Activated T-helper 9 cell treated with anti-CD3 and anti-CD28 coated beads, Interleukin-2, amount 50 U/mL, for 16 hours (primary cell): ENCODE measurements around the gene CLEC17A.
"Not testable (repeated sequence)": the region's sequence is repeated elsewhere in the genome, so short reads cannot be mapped to it uniquely, and the experiment has no call there.

Experiments used
- DNase-seq: peaks from one replicate; pipeline ENCODE4 v3.0.0-alpha.2; 2020; ENCODE audit warnings: low read depth

CLEC17A gene

DNA sequence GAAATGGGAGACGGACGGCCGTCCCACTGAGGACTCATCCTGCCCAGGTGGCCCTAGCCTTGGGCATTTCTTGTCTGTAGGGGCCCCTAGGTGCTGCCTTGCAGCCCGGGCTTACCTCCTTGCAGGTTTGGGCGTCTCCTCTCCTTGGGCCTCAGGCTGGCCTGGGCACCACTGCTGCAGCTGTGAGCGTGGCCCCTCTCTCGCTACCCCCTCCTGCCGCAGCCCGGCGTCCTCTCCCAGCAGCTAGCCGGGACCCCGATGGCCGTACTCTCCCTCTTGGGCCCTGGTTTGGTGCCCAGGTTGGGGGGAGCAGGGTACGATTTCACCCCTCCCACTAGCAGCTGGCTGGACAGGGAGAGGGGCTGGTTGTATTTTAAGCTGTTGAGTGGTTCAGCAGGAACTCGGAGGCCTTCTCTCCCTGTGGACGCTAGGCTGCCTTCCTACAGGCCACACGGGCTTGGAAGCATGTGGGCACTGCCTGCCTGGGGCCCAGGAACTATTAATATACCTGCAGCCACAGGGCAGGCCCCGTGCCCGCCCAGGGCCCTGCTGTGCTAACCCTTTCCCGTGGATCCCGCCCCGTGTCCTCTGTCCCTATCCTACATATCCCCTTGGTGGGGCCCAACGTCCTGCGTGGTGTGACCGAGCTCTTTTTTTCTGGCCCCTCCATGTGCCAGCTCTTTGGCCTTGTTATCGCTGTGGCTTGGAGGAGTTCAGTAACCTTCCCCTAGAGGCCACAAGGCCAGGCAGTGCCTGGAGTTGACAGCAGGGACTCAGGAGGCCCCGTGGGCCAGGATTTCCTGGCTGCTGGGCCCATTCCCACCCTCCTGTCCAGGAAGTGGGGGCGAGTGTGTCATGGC lies 22.7 kb upstream of the CLEC17A start:
- DNase-seq = no peak

DNA sequence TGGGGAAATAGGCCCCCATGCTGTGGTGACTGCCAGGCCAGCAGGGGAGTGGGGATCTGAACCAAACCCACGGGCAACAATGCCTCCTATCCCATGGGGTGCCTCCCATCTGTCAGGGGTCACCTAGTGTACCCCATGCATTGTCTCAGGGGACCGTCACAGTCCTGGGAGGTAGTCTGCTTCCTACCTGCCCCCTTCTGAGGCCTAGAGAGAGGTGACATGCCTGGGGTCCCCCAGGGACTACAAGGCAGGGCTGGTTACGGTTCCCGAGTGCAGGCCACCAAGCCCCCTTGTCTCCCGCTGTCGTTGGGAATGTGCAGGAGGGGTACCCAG lies 22.1 kb upstream of the CLEC17A start:
- no peak for DNase-seq

DNA sequence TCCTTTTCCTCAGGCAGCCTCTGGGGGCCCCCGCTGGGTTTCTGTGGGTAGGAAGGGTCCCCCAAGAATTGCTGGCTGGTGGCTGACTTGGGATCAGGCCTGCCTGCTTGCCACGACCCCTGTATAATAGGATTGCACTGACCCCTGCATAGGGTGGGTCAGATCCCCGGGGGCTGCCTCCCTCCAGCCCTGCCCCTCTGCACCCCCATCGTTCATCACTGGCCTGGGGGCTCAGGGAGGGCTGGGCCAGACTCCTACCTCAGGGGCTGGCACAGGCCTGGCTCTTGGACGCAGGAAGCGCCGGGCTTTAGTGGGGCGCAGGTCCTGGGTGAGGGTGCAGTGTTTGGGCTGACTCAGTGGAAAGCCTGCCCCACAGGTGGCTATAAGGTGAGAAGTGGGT lies 21.6 kb upstream of the CLEC17A start:
- no peak for DNase-seq

DNA sequence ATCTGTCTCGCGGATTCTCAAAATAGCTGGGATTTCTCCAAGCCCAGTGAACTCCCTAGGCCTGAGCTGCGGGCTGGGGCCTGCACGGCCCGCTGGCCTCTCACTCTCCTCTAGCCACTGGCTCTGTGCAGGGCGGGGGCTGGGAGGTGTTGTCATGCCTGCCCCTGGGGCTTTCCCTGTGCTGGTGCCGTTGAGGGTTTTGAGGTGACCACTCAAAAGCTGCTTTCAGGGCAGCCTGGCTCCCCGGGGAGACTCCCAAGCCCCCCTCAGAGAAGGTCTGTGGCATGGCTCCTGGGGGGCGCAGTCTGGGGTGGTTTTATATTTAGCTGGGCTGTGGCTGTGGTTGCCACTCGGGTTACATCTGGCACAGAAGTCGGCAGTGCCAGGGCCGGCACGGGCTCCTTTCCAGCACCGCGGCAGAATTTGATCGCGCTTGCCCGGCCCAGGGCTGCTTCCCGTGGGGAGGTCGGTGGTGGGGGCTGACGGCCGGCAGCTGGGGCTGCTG lies 21.0 kb upstream of the CLEC17A start:
- no peak for DNase-seq

DNA sequence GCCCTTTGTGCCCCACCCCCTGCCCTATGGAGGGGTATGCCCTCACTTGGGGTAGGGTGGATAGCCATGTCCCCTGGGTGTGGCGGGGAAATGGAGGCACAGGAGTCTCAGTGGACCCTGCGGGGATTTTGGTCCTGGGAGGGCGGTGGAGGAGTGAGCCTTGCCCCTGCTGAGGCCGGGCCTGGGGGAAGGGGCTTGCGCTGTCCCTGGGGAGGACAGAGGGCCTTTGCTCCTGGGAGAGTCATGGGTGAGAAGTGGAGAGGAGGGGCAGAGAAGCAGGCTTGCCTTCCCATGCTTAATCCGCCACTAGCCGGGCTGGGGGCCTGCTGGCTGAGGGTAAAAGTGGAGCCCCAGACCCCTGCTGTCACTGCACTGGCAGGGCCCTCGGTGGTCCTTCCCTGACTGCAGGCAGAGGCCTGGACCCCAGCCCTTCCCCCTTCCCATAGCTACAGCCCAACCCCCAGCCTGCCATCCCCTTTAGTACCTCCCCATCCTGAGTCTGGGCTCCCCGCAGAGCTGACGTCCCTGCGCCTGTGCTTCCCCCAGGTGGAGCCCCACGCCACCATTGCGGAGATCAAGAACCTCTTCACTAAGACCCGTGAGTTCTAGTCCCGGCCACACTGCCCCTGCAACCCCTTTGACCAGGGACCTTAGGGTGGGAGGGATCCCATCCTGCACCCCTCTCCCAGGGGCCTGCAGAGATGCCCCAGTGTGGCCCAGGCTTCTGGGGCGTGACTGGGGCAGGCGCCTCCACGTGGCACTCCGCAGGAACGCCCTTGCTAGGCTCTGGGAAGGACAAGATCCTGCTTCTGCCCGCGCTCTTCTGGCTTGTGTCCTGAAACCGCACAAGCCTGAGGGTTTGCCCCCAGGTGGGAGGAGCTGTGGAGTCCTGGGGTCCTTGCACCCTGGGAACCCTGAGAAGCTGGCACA lies 20.0 kb upstream of the CLEC17A start:
- DNase-seq = no peak

DNA sequence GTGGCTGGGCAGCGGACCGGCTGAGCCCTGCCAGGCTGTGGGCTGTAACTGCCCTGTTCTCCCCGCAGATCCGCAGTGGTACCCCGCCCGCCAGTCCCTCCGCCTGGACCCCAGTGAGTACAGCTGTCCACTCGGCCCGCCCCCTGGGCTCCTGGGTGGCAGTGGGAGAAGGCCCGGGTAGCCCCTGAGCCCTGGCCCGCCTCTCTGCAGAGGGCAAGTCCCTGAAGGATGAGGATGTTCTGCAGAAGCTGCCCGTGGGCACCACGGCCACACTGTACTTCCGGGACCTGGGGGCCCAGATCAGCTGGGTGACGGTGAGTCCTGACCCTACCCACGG lies 19.3 kb upstream of the CLEC17A start:
- DNase-seq = no peak

DNA sequence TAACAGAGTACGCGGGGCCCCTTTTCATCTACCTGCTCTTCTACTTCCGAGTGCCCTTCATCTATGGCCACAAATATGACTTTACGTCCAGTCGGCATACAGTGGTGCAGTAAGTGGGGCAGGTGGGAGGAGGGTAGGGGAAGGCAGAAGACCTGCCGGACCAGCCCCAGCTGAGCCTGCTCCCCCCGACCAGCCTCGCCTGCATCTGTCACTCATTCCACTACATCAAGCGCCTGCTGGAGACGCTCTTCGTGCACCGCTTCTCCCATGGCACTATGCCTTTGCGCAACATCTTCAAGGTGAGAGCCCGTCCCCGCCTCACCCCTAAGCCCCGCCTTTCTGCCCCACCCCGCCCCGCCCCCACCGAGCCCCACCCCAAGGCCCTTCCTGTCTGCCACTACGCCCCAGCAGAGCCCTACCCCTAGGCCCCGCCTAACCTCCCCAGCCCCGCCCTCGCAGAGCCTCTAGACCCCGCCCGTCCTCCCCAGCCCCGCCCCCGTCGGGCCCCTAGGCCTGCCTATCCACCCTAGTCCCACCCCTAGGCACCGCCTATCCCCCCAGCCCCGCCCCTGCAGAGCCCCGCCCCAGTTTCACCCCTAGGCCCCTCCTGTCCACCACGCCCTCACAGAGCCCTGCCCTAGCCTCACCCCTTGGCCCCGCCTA lies 18.8 kb upstream of the CLEC17A start:
- no peak for DNase-seq

DNA sequence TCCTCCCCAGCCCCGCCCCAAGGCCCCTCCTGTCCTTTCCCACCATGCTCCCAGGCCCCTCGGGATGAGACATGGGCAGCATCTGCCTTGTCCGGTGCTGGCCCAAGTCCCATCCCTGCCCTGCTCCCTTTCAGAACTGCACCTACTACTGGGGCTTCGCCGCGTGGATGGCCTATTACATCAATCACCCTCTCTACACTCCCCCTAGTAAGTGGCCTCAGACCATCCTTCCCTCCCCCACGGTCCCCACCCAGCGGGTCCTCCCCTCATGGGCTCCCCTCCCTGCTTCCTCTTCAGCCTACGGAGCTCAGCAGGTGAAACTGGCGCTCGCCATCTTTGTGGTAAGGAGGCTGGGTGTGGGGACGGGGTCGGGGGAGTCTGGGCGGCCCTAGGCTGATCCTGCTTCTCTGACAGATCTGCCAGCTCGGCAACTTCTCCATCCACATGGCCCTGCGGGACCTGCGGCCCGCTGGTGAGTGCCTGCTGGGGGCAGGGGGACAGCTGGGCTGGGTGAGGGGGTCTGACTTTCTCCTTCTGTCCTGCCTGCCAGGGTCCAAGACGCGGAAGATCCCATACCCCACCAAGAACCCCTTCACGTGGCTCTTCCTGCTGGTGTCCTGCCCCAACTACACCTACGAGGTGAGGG lies 18.1 kb upstream of the CLEC17A start:
- not testable (repeated sequence) for DNase-seq

DNA sequence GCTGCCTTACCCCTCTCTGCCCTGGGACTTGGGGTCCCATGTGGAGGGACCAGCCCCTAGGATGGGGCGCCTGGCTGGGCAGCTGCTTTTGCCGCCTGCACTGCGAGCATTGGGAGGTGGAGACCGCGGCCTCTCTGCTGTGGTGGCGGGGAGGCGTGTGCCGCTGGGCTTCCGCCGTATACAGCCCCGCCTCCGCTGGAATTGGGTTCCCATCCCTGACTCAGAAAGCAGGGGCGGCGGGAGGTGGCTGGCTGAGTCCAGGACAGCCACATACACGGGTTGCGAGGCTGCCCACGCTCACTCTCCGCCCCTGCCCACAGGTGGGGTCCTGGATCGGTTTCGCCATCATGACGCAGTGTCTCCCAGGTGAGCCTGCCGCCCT lies 17.6 kb upstream of the CLEC17A start:
- DNase-seq = no peak

DNA sequence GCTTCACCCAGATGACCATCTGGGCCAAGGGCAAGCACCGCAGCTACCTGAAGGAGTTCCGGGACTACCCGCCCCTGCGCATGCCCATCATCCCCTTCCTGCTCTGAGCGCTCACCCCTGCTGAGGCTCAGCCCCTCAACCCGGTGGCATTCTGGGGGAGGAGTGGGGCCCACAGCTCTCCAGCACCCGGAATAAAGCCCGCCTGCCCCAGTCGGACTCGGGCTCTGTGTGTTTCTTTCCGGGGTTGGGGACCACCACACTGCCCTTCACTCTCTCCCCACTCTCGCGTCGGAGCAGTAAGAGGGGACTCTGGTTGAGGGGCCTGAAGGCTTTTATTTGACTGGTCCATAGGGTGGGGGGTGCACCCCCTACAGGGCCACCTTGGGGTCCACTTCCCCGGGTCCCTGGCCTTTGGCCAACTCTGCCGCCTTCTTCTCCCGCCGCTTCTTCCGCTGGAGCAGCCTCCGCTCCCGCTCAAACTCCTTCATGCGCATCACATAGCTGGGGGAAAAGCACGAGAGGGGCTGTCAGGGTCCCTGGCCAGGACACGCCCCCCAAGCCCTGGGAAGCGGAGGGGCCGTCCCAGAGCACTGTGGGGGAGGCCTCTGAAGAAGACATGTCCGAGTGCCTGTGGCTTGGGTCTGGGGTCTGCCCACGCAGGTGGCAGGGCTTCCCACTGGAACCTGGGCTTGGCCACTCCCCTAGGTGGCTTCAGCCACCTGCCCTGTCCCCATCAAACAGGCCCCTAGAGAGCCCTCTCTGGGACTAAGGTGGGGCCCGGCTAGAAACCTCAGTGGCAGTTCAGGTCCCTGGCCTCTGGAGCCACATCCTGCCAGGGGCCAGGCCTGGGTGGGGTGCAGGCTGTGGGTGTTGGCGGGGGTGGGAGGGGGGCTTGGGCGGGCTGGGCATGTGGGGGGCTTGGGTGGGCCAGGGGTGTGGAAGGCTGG lies 16.8 kb upstream of the CLEC17A start:
- no peak for DNase-seq

DNA sequence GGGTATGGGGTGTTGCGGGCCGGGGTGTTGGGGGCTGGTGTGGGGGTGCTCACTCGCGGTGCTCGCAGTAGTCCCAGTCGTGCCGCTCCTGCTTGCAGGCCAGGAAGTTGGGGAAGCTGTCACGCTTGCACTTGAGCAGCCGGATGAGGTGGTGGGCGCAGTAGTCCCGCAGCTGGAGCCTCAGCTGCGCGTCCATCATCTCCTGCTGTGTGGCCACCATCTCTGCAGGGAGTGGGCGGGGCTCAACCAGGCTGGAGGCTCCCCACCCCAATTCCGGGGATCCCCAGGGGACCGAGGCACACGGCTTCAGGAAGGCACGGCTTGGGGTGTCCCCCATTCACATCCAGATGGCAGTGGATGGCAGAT lies 16.2 kb upstream of the CLEC17A start:
- DNase-seq = no peak

DNA sequence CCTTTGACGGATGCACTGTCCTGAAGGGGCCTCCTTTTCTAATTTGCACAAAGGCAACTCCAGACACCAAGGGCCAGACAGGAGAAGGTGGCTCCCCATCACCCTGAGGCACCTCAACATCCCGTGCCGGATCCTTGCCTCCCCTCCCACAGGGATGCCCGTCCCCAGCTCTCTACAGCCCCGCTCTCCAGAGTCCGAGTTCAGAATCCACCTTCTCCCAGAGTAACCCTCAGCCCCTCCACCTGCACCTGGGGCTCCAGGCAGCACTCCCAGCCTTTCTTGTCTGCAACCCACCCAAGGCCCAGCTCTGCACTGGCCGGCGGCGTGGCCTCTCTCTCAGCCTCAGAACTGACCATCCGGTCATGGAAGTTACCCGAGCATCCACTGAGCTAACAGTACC lies 15.8 kb upstream of the CLEC17A start:
- DNase-seq = no peak

DNA sequence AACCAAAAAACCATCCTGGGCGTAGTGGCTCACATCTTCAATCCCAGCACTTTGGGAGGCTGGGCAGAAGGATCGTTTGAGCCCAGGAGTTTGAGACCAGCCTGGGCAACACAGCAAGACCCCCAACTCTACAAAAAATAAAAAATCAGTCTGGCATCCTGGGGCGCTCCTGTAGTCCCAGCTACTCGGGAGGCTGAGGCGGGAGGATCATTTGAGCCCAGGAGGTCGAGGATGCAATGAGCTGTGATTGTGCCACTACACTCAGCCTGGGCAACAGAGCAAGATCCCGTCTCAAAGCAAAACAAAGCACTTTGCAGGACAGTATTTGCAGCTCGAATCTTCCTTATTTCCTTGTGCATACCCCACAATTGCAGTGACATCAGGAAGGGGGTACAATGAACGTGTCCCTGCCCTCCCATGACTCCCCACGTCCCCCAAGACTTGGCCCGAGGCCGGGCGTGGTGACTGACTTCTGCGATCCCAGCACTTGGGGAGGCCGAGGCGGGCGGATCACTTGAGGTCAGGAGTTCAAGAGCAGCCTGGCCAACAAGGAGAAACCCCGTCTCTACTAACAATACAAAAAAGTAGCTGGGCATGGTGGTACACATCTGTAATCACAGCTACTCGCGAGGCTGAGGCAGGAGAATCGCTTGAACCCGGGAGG lies 11.9 kb upstream of the CLEC17A start:
- DNase-seq = no peak

DNA sequence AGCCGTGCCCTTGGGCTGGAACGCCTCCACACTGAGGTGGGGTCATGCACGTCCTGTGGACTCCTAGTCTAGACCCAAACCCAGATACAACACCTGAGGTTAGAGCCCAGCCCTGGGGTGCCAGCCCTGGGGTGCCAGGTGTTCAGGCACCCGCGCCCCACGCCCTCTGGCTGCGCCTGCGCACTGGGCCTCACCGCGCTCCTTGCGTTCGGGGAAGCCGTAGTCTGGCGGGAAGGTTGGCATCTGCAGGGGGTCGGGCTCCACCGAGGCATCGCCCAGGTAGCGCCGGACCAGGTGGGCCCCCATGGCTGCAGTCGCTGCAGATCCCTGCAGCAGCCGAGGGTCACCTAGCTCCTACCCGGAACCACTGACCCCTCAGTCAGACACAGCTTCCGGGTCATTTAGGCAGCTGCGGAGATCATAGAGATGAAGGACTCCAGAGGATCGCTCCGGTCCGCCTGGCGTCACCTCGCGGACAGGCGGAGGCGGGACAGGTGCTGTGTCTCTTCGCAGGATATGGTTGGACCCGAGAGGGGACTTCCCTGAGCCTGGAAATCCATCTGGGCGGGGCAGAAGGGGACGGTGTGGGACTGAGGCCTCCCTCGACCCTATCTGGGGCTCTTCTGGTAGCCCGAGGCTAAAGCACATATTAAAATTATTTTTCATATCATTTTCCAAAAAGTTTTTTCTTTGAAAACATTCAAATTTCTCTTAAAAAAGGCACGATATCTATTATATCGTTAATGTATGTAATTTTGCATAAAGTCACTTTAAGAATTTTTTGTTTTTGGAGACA lies 11.0 kb upstream of the CLEC17A start, which contains the start of gene NDUFB7:
TSS of gene NDUFB7 (minus strand) at position 372 of the 796 bp plus-strand sequence. CDS start at position 306, 66 bp downstream.
- peak; percentile 90 for DNase-seq

DNA sequence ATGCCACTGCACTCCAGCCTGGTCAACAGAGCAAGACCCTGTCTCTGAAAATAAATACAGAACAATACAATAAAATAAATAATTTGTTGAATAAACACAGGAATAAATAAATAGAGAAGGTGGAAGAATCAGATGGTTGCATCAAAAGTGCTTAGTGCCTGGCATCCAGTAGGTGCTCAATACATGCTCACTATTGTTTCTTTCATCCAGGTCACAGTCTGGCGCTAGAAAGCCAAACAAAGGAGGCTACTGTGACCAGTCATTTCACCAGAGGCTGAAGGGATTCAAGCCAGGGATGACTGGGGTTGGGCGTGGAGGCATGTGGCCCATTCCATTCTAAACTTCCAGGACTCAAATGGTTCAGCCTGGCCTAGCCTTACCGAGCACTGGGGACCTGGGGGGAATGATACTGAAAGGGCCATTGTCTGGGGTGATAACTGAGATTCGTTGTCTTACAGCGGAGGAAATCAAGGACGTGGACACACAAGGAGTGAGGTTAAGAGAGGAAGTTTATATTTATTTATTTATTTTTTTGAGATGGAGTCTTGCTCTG lies 7.4 kb upstream of the CLEC17A start:
- DNase-seq = no peak

DNA sequence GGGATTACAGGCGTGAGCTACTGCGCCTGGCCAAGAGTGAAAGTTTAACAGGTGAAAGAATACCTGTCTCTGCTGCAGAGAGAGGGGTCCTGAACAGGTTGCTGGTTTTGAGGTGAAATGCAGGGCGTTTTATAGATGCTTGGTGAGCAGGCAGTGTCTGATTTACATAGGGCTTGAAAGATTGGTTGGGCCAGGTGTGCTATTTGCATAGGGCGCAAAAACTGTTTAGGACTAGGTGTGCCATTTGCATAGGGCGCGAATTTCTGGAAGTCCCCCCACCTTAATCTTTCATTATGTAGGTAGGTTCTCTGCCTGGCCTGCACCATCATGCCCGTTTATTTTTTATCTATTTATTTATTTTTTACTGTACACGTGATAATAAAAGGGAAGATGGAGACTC lies 6.5 kb upstream of the CLEC17A start:
- no peak for DNase-seq

DNA sequence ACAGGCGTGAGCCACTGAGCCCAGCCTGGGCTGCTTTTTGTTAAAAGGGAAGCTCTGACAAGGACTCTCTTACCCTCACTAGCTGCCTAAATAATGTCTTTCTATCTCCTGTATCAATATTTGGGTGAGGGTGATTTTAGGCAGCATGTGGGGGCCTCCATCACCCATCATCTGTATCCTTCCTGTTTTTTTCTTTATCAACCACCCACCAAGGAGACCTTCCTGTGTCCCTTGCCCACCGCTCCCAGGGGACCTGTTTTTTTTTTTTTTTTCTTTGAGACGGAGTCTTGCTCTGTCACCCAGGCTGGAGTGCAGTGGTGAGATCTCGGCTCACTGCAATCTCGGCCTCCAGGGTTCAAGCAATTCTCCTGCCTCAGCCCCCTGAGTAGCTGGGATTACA lies 5.6 kb upstream of the CLEC17A start:
- no peak for DNase-seq

DNA sequence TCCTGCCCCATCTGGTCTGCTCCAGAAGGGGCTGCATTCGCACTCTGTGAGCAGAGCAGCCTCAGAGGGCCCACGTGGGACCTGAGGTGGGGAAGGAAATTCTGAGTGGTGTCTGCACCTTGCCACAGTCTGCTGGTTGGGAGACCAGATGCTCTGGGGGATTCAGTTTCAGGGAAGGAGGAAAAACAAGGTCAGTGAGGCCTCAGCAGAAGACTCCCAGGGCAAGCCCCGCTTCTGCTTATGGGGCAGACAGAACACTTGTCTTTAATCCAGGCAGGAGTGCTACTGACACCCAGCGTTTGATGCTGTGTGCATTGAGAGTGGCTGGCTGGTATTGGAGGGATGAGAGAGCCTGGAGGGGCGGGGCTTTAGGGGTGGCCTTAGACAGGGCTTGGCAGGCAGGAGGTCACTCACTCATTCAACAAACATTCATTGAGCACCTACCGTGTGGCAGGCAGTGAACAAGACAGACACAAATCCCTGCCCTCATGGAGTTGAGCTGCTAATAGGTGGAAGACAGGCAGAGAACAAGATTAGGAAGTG lies 4.9 kb upstream of the CLEC17A start:
- DNase-seq = no peak
